AML-193 (cell line): ENCODE results near the gene GABRR1.
A peak's percentile ranks its signal among the peaks of the same experiment; 100 is the strongest.
"Not testable (repeated sequence)": the region's sequence is repeated elsewhere in the genome, so short reads cannot be mapped to it uniquely, and the experiment has no call there.

Source experiments
- DNase-seq, 2 experiments: peaks; one replicate each; lab custom pipeline; 2025; lab: John Stamatoyannopoulos, UW

Gene GABRR1

GRCh38 chr6:89217299-89217910 is at the start of gene GABRR1:
Gene GABRR1 (minus strand): TSS chr6:89217358. CDS start chr6:89217322, 36 bp downstream.
- no peak for DNase-seq

- no peak for DNase-seq
Observed at GRCh38 chr6:89264296-89264695, 47.1 kb upstream of the GABRR1 start.

- DNase-seq = peak in 1 of 2 experiments; percentile 3
Observed at GRCh38 chr6:89260832-89261231, 43.7 kb upstream of the GABRR1 start.

GRCh38 chr6:89260310-89260709 is 43.2 kb upstream of the GABRR1 start:
- DNase-seq = peak; percentile 55 to 66

GRCh38 chr6:89258912-89259311 is 41.8 kb upstream of the GABRR1 start:
- DNase-seq = no peak

- no peak for DNase-seq
Observed at GRCh38 chr6:89257781-89258180, 40.6 kb upstream of the GABRR1 start.

GRCh38 chr6:89257346-89257745 is 40.2 kb upstream of the GABRR1 start:
- DNase-seq = no peak

GRCh38 chr6:89255417-89255816 is 38.3 kb upstream of the GABRR1 start:
- DNase-seq = no peak

GRCh38 chr6:89254569-89254968 is 37.4 kb upstream of the GABRR1 start:
- DNase-seq = peak in 1 of 2 experiments; percentile 5

- DNase-seq = no peak
Observed at GRCh38 chr6:89252907-89253306, 35.7 kb upstream of the GABRR1 start.

GRCh38 chr6:89251976-89252375 is 34.8 kb upstream of the GABRR1 start:
- DNase-seq = no peak

GRCh38 chr6:89251170-89251569 is 34.0 kb upstream of the GABRR1 start:
- no peak for DNase-seq

GRCh38 chr6:89250239-89250638 is 33.1 kb upstream of the GABRR1 start:
- DNase-seq = no peak

GRCh38 chr6:89244241-89244985 is 27.3 kb upstream of the GABRR1 start:
- DNase-seq = no peak

- DNase-seq = no peak
Observed at GRCh38 chr6:89243331-89243629, 26.1 kb upstream of the GABRR1 start.

- peak; percentile 81 to 87 for DNase-seq
Observed at GRCh38 chr6:89242574-89243330, 25.6 kb upstream of the GABRR1 start.

- peak; percentile 61 to 74 for DNase-seq
Observed at GRCh38 chr6:89239338-89239737, 22.2 kb upstream of the GABRR1 start.

GRCh38 chr6:89237158-89237557 is 20.0 kb upstream of the GABRR1 start:
- DNase-seq = no peak

- not testable (repeated sequence) for DNase-seq
Observed at GRCh38 chr6:89233605-89234004, 16.4 kb upstream of the GABRR1 start.

GRCh38 chr6:89222712-89223039 is 5.5 kb upstream of the GABRR1 start:
- DNase-seq = no peak

GRCh38 chr6:89221971-89222711 is 5.0 kb upstream of the GABRR1 start:
- no peak for DNase-seq

GRCh38 chr6:89221129-89221528 is 4.0 kb upstream of the GABRR1 start:
- no peak for DNase-seq

GRCh38 chr6:89216411-89216810 is 747 bp downstream of the GABRR1 start:
- no peak for DNase-seq
